Sigmoid colon (tissue), 4 donors: ENCODE measurements around the gene TBP.

Experiments used
- CTCF ChIP-seq, 4 experiments: fragments of 450-650 bp in 3 of 4; fragments of 200-600 bp in 1 of 4; IDR thresholded peaks; one replicate each; pipeline ENCODE4 v1.5.1; 2016 to 2019; ENCODE audit warnings: antibody characterized with exemption in 4 of 4, mild to moderate bottlenecking in 3 of 4, moderate library complexity in 2 of 4
- EP300 ChIP-seq, 4 donors: sonication (generic); formaldehyde crosslinking; IDR thresholded peaks; one replicate each; pipeline ENCODE4 v1.6.1; 2017; ENCODE audit warnings: antibody characterized with exemption in 4 of 4
- POLR2A ChIP-seq, 2 donors: fragments of 450-650 bp; IDR thresholded peaks; one replicate each; pipeline ENCODE4 v1.6.1; 2016; ENCODE audit warnings: antibody characterized with exemption in 2 of 2, mild to moderate bottlenecking in 2 of 2, moderate library complexity in 2 of 2

- TF ChIP-seq EP300 (IDR thresholded peaks at IDR 0.05) (no peak), CTCF (IDR thresholded peaks at IDR 0.05) (no peak), POLR2A (IDR thresholded peaks at IDR 0.05) (no peak)
These were observed 10.9 kb downstream of the TBP start for GRCh38 chr6:170564936-170565530.
